K562 treated with DMSO at 1 percent for 4 hours (cell line): ENCODE data around the gene DHFR2. TPM values are rescaled to one million over a fixed set of nuclear protein-coding genes. Genes with fewer than 3 reads are reported as not detected.

Source experiments
- total RNA-seq: library from RNA; unstranded; fragments of 300-600 nt; gene quantifications from 2 replicates; pipeline ENCODE4 v1.2.3, GENCODE V29; 2022; ENCODE audit not compliant: insufficient read depth

The DHFR2 gene
- total RNA-seq, result 0.60 and 1.2 TPM in 2 replicates

DNA sequence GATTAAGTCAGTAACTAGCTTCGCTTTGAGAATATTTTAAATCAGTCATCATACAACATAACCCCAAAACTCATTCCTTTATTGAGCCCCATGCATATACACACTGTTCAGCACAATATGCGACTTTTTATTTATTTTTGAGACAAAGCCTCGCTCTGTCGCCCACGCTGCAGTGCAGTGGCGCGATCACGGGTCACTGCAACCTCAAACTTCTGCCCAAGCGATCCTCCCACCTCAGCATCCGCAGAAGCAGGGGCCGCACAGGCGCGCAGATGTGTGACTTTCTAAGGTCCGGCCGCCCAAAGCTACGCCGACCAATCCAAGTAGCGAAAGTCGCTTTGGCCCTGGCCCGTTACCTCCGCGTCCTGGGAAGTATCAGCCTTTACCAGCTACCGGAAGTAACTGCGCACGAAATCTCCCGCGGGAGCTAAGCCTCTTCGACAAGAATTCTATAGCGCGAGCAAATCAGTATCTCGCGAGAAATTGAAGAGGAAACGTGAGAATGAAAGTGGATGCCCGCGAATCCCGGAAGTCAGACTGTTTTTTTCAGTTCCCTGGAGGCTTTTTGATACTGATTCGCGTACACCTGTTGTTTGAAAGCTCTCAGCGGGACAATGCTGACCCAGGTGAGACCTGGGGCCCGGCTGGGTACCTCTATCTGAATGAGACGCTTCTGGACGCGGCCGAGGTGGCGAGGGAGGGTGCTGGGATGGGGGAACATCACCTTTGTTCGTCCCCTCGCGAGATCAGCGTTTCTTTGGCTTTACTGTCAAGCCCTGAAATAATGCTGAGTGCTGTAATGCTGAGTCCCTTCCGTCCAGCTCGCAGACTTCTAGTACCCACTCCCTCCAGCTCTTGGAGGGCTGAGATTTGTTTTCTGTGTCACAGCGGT, at the start of gene DHFR2, which contains the start of gene NSUN3:
Gene DHFR2, minus strand, starts transcription at position 404 of the 892 bp plus-strand sequence. CDS start 1,405 bp downstream, outside the sequence.
Gene NSUN3, plus strand, starts transcription at position 549 of the 892 bp plus-strand sequence. Its CDS starts 66 bp downstream, at position 615.

DNA sequence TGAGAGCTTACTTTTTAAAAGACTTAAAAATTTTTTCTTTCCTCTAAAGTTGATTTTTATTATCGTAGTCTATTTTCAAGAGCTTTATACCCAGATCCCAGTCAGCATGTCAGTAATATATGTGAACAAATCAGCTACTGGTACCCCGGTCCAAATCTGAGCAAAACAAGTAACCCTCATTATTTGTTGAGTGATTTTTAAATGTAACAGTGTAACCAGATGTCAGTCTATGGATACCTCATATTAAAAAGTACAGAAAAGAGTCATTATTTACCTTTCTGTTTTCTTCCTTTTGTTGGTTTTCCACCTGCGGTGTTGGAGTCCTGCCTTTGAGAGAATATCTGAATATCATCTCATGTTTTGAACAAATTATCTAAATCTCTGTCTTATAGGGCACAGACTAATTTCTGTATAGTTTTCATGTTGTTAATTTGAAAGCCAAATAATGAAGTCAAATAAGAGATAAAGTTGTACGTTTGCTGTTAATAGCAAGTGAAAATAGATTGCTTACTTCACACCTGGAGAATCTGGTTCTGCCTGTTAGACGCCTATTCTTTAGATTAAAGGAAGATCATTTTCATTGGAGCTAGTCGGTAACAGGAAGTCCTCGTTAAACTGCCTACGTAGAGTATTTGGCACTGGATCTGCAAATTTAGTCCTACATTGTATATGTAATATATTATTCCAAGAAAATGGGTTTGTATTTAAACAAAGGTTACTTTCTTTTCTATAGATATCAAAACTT, 34.5 kb downstream of the DHFR2 start, which contains the start of gene STX19:
Gene STX19, minus strand, starts transcription at position 505 of the 745 bp plus-strand sequence. CDS start 13,328 bp downstream, outside the sequence.

Other genes with a start within 250 kb of the DHFR2 start
- gene PROS1, start 89.0 kb downstream of the DHFR2 start, total RNA-seq, result 18.1 and 24.4 TPM in 2 replicates
- 8.4 and 11.6 TPM in 2 replicates for gene ARL13B, start 82.8 kb downstream of the DHFR2 start, total RNA-seq
- not detected in 2 replicates for gene STX19, start 34.3 kb downstream of the DHFR2 start, total RNA-seq
- 8.6 and 9.8 TPM in 2 replicates for gene NSUN3, start 145 bp upstream of the DHFR2 start, total RNA-seq